Myocyte (in vitro differentiated cells): ENCODE data around the gene HOXA3. TPM values are rescaled to one million over a fixed set of nuclear protein-coding genes. Genes with fewer than 3 reads are reported as not detected.

Experiments used
- DNase-seq: peaks from one replicate; pipeline ENCODE4 v3.0.0-alpha.2; 2012; ENCODE audit warnings: low read depth
- total RNA-seq: library from RNA; depleted of rRNA; stranded (reverse); fragments of >200 nt; gene quantifications from 2 replicates; pipeline ENCODE4 v1.2.3, GENCODE V29; 2014

The HOXA3 gene
- total RNA-seq, 1 donor from 2014 or later, result 4.4 TPM

DNA sequence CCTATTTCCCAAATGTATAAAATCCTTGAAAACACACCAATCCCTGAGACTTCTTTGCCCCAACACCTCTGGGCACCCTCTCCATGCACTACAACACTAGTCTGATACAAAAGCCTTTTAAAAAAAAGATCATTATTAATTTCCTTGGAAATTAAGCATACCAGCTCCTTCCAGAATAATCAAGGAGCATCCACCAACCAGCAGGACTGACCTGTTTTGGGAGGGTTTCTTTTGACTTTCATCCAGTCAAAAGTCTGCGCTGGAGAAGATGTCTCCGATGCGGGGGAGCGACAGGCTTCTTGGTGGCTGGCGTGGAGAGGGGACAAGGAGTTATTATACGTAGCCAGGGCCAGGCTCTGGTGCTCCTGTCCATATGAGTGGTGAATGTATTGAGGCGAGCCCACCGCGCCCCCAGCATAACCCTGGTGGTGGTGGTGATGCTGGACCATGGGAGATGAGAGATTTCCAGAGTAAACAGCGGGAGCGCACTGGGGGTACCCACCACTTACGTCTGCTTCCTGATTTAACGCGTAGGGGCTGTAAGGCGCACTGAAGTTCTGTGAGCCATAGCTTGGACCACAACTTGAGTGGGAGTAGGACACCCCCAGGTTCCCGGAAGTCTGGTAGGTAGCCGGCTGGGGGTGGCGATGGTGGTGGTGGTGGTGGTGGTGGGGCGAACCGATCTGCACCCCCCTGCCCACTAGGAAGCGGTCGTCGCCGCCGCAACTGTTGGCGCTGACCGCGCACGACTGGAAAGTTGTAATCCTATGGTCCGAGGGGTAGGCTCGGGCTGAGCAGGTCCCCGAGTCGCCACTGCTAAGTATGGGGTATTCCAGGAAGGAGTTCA is 57.1 kb downstream of the HOXA3 start:
- DNase-seq, result no peak

DNA sequence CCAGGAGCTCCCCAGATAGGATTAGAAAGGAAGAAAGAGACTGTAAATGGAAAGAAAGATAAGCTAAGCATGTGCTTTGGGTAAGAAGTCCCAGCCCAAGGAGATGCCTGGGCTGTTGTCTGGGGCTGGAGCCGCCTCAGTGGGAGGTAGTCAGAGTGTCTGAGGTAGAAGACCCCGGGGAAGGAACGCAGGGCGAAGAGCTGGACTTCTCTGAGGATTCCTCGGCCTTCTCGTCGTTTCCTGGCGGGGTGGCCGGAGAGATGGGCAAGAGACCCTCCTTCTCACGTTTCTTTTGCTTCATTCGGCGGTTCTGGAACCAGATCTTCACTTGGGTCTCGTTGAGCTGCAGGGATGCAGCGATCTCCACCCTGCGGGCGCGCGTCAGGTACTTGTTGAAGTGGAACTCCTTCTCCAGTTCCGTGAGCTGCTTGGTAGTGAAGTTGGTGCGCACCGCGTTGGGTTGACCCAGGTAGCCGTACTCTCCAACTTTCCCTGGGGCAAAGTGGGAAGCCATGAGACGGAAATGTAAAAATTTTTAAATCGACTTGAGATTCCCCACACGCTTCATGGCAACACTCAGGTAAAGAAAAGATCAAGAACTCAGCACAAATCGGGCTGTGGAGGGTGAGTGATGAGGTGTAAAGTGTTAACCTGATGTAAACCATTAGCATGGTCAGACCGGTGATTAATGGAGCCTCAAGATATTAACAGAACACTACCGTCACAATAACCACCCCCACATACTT is 57.9 kb downstream of the HOXA3 start:
- DNase-seq, result no peak

GRCh38 chr7:27093184-27093895 is 59.0 kb downstream of the HOXA3 start:
- no peak for DNase-seq

DNA sequence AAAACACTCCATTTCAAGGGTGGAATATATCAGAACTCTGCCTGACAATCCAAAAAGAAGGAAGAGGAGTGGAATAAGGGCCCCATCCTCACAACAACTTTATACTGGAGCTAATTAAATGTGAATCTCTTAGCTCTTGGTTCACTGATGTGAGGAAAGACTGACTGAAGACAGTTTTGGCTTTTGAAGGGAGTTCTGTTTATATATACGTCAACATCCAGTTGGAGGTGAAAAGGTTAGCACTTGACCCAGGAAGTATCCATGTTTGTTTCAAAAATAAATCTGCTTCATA is 59.6 kb downstream of the HOXA3 start:
- DNase-seq, result no peak

GRCh38 chr7:27091941-27092818 is 60.2 kb downstream of the HOXA3 start:
- no peak for DNase-seq

GRCh38 chr7:27091105-27091504 is 61.3 kb downstream of the HOXA3 start:
- DNase-seq, result no peak

DNA sequence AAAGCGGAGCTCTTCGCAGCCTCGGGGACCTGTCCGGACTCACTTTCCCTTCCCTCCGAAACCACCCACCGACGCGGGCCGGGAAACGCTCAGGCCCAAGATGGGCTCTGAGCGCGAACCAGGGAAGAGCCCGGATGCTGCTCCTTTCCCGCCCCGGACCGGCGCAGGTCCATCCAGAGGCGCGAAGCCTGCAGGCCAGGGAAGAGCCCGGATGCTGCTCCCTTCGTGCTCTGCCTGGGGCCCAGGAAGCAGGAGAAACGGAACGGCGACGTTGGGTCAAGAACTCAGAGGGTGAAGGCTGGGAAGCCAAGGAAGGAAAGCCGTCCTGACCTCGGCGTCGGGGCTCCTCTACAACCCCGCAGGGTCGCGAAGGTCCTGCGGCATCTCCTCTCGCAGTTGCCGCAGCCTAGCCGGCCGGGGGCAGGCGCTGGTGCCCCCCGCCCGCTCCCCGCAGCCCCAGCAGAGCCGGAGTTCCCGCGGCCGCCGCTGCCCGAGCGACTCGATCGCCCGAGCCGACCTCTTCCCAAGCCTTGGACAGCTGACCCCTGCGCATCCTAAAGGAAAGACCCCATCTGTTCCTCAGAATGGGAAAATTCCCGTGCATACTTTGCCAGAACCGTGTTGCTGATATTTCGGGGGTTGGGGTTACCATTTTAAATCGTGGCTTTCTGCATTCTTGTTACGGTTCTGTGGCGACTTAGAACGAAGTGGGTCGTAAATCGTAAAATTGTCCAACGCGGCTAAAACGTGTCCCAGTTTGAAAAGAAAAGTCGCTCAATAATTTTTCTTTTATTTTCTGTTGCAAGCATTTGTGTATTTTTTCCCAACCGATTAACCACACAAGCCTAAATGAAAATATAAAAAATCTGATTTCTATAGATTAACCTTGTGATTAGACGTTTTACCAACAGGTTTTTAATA is 64.1 kb downstream of the HOXA3 start:
- no peak for DNase-seq

DNA sequence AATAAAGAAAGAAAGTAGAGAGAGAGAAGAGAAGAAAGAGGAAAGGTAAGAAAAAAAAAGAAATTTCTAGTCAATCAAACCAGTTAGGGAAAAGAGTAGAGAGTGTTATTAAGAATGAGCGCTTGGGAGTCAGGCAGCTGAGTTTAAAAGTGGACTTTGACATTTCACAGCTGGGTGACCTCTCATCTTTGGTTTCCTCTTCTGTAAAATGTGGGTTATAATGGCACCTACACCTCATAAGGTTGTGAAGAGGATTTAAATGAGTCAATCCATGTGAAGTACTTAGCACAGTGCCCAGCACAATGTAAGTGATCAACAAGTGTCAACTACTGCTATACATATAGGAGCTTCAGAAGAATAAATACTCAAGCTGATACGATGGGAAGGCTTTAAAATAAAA is 68.7 kb downstream of the HOXA3 start:
- no peak for DNase-seq

GRCh38 chr7:27082171-27082570 is 70.2 kb downstream of the HOXA3 start:
- no peak for DNase-seq

GRCh38 chr7:27080844-27081436 is 71.4 kb downstream of the HOXA3 start:
- DNase-seq, result no peak

DNA sequence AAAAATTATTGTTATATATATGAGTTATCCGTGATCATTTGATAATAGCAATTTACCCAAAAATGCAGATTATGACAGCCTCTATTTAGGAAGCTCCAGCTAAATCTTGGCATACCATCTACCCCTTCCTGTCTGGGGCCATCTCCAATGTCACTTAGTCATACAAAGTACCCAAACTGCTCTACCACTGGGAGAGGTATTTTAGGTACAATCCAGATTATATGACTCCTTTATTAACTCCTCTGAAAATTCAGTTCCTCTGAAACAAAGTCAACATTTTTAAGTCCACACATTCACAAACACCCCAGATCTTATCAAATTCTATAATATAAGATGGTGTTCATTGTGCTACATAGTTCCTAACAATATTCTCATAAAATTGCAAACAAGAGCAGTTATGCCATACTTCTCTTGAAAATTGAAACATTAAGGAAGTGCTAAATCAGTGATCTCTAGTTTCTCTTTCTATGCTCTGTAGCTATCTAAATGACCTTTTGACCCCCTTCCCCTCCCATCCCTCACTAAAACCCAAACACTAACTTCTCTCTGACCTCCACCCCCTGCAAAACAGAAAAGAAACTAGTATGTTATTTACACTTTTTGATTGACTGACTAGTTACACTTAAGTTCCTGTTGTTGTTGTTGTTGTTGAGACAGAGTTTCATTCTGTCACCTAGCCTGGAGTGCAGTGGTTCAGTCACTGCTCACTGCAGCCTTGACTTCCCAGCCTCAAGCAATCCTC is 73.0 kb downstream of the HOXA3 start:
- DNase-seq, result no peak

DNA sequence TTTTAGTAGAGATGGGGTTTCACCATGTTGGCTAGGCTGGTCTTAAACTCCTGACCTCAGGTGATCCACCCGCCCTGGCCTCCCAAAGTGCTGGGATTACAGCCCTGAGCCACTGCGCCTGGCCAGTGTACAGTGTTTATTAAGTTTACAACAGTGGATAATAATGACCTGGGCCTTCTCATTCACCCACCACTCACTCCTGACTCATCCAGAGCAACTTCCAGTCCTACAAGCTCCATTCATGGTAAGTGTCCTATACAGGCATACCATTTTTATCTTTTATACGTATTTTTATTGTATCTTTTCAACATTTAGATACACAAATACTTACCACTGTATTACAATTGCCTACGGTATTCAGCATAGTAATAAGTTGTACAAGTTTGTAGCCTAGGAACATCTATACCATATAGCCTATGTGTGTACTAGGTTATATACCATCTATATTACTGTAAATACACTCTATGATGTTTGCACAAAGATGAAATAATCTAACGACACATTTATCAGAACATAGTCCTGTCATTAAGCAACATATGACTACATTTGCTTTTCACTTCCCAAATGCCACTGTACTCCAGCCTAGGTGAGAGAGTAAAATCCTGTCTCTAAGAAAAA is 73.7 kb downstream of the HOXA3 start:
- no peak for DNase-seq

DNA sequence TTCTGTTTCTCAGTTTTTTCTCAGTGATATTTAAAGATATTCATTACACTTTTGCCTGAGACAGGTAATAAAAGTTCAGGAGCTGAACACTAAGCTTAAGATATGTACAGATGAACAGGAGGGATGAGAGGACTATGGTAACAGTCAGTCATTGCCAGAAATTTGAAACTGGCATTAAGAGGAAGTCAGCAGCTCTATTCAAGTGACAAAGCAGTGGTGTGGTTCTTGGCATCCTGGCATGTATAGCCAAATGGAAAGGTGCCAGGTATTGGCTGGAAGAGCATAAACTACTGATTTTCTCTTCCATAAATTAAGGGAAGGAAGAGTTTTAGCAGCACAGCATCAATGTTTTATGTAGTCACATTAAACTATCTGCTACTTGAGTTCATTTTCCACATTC is 79.3 kb downstream of the HOXA3 start:
- DNase-seq, result no peak

GRCh38 chr7:27071622-27072390 is 80.6 kb downstream of the HOXA3 start:
- DNase-seq, result peak; percentile 64

- no peak for DNase-seq
Measured at GRCh38 chr7:27068259-27068658, 84.1 kb downstream of the HOXA3 start.

GRCh38 chr7:27066148-27066547 is 86.2 kb downstream of the HOXA3 start:
- no peak for DNase-seq

- no peak for DNase-seq
Measured at GRCh38 chr7:27065709-27066108, 86.7 kb downstream of the HOXA3 start.

DNA sequence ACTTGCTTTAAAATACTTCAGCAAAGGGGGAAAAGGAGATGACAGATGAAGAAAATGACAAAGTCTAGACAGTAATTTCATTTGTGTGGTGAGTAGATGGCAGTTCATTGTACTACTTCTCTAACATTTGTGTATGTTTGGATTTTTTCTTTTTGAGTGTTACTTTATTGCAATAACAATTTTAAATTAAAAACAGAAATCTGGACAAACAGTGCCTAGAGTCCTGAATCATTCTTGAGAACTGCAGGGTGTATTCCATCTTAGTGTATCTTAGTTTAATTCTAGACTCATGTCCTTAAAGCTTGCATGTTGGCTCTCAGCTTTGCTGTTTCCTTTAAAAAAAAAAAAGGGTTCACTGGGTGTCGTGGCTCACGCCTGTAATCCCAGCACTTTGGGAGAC is 87.7 kb downstream of the HOXA3 start:
- no peak for DNase-seq
